D721Med (cell line): Measurements from ENCODE around the gene ZSWIM2.

Source experiments
- DNase-seq: peaks from one replicate; pipeline ENCODE4 v3.0.0; 2011; ENCODE audit warnings: low spot score; ENCODE audit not compliant: insufficient read length
- FAIRE-seq: peaks from 2 replicates; lab custom pipeline; 2011; peaks lifted over from hg19 to GRCh38; lab: Jason Lieb, UNC
- TF ChIP-seq, protein P1 (sequence below): IDR thresholded peaks from 2 replicates; pipeline ENCODE4 v1.5.1; 2012; ENCODE audit warnings: mild to moderate bottlenecking, control low read depth; ENCODE audit not compliant: insufficient read depth; ENCODE audit errors: missing control alignments

The ZSWIM2 gene

DNA sequence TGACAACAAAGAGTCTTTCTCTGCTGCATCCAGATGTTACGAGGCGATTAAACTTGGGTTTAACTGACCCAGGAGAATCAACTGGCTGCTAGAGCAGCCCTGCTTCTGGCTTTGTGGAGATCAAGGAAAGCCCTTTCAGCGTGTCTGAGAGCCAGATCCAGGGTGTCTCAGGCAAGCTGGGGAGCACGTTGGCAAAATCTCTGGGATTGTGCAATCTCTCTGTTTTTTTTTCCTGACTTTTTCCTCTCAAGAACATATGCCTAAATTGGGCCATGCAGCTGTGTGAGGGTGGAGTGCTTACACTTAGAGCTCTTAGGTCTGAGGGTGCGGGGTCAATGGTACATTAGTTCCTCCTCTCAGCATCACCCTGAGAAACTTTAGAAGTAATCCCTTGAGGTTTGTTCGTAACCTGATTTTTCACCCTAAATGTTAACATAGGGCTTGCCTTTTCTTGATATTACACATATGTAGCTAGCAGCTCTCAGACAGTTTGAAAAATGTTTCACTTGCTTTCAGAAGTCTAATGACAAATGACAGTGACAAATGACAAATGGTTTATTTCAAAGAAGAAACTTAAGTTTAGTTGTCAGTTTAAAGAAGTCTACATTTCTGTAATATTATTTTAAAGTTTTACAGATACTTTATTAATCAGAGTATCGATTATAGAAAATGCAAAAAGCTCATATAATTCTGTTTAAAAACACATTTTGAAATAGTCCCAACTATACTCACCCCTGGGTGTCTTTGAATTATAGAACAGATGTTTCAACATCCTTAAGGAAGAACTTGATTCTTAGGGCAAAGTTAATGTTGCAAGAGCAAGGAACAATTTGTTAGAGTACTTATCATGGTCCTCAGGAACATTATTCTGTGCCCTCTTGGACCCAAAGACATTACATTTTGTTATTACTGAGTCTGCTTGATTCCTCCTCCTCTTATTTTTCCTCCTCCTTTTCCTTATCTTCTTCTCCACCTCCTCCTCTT is 38.4 kb upstream of the ZSWIM2 start:
- TF ChIP-seq, protein P1, sequence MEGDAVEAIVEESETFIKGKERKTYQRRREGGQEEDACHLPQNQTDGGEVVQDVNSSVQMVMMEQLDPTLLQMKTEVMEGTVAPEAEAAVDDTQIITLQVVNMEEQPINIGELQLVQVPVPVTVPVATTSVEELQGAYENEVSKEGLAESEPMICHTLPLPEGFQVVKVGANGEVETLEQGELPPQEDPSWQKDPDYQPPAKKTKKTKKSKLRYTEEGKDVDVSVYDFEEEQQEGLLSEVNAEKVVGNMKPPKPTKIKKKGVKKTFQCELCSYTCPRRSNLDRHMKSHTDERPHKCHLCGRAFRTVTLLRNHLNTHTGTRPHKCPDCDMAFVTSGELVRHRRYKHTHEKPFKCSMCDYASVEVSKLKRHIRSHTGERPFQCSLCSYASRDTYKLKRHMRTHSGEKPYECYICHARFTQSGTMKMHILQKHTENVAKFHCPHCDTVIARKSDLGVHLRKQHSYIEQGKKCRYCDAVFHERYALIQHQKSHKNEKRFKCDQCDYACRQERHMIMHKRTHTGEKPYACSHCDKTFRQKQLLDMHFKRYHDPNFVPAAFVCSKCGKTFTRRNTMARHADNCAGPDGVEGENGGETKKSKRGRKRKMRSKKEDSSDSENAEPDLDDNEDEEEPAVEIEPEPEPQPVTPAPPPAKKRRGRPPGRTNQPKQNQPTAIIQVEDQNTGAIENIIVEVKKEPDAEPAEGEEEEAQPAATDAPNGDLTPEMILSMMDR = no peak
- FAIRE-seq = no peak
- DNase-seq = no peak

DNA sequence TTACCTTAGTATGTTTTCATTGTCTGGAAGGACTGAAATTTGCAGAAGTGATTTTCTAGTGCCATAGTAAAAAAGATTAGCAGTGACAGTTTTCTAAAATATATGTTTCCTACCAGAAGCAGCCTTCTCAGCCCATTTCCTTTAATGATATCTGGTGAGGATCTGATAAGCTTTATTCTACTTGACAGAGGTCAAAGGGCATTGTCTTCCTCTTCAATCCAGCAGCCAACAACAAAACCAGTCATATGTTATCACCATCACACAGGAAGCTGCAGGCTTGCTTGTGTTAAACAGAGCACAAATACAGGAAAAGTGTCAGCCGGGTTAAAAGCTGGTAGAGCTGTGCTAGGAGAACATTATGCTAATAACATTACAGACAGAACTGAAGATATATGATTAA is 35.6 kb upstream of the ZSWIM2 start:
- no peak for FAIRE-seq
- DNase-seq = no peak
- TF ChIP-seq, protein P1 = no peak

DNA sequence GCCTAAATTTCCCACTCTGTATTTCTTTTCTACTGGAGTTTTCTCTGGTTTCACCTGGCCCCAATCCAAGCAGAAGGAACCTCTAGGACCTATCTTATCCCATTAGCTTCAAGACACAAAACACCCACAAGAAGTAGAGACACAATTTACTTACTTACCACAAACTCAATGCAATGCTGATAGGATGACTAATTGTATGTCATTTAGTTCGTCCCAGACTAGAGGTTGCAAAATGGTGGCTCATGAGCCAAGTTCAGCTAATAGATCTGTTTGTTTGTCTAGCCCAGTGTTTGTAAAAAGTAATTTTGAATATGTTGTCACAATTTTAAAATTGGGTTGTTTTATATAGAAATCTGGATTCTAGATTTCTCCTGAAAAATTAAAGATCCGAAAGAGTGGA is 34.7 kb upstream of the ZSWIM2 start:
- TF ChIP-seq, protein P1 = no peak
- FAIRE-seq (no peak), DNase-seq (no peak)

DNA sequence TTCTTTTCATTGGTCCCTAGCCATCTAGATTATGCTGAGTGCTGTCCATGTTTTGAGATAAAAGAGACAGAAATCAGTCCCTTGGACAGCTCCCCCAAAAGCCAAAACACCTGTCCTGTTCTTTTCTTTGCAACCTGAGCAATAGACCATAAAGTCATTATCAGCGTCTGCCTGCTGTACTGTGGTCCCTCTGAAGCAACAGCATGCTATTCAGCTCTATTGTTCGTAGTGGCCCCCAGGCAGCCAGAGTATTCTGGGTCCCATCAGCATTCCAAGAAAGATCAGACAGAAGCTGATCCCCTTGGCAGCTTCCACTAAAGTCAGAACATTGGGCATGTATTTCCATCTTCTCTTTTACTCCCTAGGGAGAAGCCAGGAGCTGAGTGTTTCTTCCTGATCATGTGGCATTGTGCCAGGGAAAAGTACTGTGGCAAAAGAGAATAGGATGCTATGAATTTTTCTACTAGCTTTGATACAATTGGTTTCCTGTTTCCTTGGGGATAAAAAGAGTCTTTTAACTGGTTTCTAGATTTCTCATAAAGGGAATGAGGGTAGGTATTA is 33.6 kb upstream of the ZSWIM2 start:
- FAIRE-seq (no peak), DNase-seq (no peak)
- TF ChIP-seq, protein P1 = no peak

DNA sequence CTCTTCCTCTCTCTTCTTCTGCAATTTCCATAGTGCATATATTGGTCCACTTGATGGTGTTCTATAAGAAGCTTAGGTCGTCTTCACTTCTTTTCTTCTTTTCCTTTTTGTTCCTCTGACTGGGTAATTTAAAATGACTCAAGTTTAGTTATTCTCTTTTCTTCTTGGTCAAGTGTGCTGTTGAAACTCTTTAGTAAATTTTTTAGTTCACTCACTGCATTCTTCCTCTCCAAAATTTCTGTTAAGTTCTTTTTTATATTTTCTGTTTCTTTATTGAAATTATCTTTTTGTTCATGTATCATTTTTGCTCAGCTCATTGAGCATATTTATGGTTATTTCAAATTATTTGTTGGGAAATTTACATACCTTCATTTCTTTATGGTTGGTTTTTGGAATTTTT is 32.7 kb upstream of the ZSWIM2 start:
- DNase-seq (no peak), FAIRE-seq (no peak)

DNA sequence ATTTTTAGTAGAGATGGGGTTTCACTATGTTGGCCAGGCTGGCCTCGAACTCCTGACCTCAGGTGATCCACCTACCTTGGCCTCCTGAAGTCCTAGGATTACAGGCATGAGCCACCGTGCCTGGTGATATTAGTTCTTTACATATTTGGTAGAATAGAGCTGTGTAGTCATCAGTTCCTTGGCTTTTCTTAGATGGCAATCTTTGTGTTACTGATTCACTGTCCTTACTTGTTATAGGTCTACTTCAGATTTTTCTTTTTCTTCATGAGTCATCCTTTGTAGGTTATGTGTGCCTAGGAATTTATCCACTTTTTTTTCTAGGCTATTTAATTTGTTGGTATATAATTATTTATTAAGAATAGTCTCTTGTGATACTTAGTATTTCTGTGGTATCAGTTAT is 30.3 kb upstream of the ZSWIM2 start:
- TF ChIP-seq, protein P1 = no peak
- no peak for FAIRE-seq
- DNase-seq = no peak

More for the DNA sequence above, 32.7 kb upstream of the ZSWIM2 start:
- TF ChIP-seq, protein P1 = no peak

DNA sequence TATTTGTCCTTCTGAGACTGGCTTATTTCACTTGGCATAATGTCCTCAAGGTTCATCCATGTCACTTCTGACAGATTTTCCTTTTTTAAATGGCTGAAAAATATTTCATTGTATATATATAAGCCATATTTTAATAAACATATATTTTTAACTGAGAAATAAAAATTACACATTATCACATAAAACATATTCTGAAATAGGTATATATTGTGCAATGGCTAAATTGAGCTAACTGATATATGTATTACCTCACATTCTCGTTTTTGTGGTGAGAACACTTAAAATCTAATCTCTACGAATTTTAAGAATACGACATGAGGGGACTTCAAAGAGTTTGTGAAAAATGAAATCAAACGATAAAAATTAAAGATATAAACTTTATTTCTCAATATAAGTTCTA is 25.7 kb upstream of the ZSWIM2 start:
- FAIRE-seq (no peak), DNase-seq (no peak)
- TF ChIP-seq, protein P1 = no peak
